ENCODE results near the gene CHKB.
"Not testable (repeated sequence)": the region's sequence is repeated elsewhere in the genome, so short reads cannot be mapped to it uniquely, and the experiment has no call there.

The CHKB gene, protein sequence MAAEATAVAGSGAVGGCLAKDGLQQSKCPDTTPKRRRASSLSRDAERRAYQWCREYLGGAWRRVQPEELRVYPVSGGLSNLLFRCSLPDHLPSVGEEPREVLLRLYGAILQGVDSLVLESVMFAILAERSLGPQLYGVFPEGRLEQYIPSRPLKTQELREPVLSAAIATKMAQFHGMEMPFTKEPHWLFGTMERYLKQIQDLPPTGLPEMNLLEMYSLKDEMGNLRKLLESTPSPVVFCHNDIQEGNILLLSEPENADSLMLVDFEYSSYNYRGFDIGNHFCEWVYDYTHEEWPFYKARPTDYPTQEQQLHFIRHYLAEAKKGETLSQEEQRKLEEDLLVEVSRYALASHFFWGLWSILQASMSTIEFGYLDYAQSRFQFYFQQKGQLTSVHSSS

DNA sequence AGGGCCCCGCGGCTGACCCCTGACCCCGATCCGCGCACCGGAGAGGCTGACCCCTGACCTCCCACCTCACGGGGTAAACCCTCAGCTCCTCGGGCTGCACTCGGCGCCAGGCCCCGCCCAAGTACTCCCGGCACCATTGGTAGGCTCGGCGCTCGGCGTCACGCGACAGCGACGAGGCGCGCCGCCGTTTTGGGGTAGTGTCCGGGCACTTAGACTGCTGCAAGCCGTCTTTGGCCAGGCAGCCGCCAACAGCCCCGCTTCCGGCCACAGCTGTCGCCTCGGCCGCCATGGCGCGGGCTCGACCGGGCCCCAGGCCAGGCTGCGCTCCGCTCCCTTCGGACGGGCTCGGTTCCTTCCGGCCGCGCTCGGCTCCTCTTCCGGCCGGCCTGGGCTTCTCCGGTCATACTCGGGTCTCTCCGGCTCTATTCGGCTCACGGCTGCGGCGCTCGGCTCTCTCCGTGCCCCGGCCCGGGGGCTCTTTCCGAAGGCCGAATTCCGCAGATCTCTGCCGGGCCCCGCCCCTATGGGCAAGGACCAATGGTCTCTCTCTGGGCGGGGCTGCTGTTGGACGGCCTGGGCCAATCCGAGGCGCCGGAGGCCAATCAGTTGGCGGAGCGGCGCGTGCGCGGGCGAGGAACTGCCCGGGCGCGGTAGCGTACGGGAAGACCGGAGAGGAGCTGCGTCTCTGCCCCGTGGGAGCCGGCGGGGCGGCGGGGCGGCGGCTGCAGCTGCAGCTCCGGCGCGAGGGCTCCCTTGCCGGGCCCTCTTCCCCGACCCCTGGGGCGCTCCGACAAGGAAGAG is at the start of gene CHKB:
TSS of gene CHKB (minus strand) at position 357 of the 801 bp plus-strand sequence. CDS start at position 289, 68 bp downstream.
- peak; percentile 99 for DNase-seq

DNA sequence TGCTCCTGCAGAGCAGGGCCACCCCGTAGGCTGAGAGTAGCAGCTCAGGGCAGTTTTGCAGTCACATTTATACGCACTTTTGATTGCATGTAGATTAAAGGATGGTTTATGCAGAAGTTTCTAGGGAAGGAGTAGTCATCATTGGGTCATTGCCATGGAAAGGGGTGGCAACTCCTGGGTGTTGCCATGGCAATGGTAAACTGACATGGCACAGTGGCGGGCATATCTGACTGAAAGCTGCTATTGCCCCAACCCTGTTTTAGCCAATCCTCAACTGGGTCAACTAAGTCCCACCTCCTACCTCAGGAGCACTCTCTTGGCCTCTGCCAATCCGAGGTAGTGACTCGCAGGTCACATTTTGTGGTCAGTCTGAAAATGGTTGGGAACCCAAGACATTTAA is 47.7 kb upstream of the CHKB start:
- DNase-seq: no peak

DNA sequence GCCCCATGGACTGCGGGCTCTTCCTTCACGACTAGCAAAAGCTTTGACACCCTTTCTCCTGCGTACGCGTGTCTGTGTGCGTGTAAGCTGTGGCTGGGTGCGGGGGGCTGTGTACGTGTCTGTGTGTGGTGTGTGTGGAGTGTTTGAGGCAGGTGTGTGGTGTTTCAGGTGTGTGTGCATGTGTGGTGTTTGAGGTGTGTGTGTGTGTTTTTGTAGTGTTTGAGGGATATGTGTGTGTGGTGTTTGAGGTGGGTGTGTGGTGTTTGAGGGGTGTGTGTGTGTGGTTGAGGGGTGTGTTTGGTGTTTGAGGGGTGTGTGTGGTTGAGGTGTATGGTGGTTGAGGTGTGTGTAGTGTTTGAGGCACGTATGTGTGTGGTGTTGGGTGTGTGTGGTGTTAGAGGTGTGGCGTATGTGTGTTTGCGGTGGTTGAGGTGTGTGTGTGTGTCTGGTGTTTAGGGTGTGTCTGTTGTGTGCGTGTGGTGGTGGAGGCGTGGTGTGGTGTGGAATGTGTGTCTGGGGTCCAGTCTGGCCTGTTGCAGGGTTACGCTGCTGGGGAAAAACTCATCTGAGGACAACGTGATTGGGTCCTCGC is 46.0 kb upstream of the CHKB start:
- DNase-seq: peak; percentile 72

DNA sequence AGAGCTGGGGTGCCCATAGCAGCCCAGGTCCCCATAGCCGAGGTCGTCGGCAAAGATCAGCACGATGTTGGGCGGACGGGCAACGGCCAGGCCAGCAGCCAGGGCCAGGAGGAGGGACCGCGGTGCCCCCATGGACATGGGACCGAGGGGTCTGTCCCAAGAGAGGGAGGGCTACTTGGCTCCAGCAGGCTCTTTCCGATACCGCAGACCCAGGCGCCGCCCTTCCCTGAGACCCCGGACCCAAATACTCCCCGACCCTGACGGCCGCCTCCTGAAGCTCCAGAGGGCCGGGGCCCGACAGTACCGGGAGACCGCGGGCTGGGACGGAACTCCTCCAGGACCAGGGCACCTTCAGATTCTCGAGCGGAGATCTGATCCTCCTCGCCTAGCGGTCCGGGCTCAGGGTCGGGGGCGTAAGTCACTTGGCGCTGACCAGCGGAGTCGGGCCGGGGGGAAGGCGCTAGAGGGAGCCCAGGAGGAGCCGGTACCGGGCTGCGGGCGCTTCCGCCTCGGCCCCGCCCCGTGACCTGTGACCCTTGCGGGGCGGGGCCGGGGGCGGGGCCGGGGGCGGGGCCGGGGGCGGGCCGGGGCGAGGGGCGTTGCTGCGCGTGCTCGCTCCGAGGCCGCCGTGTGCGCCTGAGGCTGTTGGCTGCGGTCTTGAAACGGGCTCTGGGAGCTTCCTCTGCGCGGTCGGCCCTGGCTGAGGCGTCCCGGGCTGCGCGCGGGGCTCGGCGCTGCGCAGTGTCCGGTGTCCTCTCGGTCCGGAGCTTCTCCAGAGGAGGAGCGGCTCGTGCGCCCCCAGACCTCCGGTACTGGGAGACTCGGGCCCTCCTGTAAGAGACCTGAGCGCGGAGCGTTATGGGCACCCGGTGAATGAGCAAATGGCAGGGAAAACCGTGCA is 45.2 kb upstream of the CHKB start, which contains the start of gene ARSA:
TSS of gene ARSA (minus strand) at position 511 of the 901 bp plus-strand sequence. CDS start at position 138, 373 bp downstream.
- DNase-seq: peak; percentile 83

DNA sequence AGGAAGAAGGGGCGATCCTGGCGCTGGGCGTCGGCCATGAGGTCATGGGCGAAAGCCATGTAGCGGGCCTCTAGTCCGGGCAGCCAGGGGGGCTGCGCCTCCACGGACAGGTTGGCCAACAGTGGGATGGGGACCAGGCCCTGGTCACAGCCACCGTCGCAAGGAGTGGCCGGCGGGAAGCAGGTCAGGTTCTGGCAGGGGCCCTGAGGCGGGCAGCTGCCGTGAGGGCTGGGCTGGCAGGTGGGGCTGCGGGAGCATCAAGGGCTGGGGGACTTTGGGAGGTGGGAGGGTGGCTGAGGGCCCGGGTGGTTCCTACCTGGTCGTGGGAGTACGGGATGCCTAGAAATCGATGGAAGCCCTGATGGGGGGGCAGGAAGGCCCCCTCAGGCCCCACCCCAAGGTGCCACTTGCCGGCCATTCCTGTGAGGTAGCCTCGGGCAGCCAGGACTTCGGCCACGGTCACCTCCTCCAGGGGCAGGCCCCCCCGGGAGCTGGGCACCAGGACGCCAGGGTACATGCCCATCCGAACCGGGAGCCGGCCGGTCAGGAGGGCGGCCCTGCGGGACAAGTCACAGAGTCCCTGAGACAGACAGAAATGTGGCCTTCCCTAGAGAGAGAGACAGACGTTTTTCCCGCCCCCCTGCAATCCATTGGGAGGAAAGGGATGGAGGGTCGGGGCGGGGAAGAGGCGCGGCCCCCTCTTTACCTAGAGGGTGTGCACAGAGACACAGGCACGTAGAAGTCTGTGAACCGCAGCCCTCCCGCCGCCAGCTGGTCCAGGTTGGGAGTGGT is 44.4 kb upstream of the CHKB start:
- DNase-seq: peak; percentile 19

DNA sequence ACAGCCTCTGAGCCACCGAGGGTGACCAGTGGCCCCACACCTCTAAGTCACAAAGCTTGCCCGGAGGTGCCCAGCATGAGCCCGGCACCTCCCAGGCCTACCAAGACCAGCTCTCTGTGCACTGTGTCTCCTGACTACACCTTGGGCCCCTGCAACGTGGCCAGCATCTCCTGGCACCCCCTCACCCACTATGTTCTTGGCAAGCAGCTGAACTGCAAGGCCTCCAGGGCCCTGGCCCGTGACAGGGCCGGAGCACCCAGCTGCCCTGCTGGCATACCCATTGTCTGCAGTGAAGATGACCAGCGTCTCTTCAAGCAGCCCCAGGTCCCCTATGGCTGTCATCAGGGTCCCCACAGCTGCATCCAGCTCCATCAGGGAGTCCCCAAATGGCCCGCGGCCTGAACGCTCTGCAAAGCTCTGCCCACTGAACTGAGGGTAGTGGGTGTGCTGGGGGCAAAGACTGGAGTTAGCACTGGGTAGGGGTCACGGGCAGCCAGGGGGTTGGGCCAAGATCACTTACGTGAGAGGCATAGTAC is 43.7 kb upstream of the CHKB start:
- DNase-seq: no peak

DNA sequence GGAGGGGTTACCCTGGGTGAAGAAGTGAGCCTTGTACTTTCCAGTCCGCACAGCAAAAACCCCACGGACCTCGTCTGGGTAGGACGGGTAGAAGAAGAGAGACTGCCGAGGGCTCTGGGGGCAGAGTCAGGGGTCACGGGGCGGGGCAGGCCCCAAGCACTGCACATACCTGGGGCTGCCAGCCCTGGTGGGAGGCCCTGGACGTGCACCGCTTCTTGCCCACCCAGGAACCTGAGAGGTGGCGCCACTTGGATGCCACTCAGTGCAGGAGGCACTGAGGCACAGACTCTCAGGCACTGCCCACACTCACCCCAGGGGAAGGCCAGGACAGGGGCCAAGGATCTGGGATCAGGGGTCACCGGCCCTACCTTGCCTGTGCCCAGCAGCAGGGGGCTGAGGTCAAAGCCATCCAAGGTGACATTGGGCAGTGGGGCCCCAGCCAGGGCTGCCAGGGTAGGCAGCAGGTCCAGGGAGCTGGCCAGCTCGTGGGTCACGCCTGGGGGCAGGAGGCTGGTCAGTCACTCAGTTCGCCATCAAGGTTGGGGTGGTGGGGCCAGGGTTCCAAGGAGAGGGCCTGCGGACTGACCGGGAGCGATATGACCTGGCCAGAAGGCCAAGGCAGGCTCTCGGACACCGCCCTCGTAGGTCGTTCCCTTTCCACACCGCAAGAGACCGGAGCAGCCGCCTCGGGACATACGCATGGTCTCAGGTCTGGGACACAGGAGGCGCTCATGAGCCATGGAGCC is 43.1 kb upstream of the CHKB start:
- DNase-seq: no peak

DNA sequence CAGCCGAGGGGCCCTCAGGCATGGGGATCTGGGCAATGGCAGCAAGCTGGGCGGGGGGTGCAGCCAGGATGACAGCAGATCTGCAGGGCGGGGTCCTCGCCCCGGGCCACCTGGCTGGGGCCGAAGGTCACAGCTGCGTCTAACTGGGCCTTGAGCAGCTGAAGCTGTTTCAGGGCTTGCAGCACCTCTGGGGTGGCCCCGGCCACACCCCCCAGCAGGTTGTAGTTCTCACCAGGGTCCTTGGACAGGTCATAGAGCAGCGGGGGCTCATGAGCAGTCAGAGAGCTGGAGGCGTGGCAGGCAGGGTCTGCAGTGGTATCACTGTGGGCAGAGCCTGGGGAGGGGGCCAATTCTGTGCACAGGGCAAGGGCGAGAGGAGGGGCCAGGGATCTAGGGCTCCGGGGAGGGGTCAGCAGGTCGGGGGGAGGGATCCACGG is 42.5 kb upstream of the CHKB start:
- DNase-seq: no peak

DNA sequence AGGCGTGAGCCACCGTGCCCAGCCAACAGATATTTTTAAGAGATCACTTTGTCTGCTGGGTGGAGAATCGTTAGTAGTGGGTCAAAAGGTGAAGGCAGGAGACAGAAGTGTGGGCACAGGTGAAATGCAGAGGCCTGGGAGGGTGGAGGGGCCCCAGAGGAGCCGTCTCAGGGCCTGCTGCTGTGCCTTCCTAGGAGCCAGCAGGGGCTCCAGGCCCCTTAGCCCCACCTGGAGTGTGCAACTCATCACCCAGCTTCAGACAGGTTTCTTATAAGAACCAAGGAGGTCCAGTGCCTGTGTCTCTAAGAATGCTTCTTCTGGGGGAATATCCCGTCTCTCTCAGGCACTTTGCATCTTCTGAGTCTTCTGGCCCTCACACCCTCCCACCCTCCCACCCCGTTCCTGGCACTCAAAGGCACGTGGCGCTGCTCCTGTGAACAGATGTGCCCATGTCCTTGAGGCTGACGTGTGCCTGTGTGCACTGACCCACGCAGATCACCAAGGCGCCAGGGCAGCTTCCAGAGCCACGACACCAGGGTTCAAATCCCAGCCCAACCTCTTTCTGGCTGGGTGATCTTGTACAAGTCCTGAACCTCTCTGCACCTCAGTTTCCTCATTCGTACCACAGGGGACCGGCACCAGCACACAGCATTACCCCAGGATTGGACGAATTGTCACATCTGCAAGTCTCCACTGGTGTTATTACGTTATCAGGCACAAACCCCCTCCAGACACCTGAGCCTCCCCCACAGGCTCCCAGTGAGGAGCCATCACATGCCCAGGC is 41.9 kb upstream of the CHKB start:
- no peak for DNase-seq

DNA sequence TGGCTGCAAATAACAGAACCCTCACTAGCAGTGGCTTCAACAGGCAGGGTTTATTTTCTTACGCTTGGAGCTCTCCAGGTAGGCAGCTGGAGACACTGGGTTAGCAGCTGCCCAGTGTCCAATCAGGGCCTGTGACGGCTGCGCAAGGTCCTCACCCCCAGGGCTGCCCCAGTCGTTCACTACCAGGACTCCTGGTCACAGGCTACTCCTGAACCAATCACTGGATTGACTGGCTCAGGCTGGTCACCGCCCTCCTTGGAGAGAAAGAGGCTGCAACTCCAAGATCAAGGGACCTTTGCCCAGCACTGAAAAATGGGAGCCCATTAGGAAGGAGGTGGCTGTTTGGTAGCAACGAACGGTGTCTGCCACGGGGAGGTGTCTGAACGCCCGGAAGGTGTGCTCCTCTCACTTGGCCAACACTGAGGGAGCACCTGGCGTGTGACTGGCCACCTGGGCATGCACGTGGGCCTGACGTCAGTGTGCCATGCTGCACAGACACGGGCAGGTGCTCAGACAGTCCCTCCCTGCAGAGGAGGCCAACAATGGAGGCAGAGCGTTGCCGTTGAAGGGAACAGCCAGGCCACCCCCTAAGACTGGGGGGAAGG is 40.2 kb upstream of the CHKB start:
- DNase-seq: no peak

DNA sequence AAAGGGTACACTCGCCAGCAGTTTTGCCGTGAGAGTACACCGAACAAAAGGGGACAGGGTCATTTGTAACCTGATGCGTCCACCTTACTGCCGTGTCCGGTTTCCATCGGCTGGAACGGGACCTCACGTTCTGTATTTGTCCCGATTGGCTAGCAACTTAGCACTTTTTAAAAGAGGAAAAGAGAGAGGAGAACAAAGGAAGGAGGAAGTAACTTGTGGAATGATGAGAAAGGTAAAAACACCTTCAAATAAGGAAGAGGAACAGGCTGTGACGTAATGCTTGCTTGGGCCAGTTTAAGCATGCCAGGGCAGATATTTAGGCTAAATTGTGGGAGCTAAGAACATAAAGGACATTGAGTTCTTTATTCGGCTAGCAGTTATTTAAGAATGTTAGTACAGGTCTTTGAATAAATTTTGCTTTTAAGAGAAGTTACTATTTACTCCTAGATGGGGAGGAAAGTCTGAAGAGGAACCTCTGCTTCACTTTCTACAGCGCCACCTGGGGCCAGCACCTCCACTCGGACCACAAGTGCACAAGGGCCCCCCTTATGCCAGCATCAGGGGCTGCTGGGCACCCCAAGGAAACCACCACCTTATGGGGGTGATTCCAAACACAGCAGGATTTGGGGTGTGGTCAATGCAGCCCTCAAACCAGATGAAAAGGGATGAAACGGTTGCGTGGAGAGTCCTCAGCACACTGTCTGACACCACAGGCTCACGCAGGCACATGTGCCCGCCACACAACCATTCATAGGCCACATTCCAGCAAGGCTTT is 39.5 kb upstream of the CHKB start:
- peak; percentile 46 for DNase-seq

DNA sequence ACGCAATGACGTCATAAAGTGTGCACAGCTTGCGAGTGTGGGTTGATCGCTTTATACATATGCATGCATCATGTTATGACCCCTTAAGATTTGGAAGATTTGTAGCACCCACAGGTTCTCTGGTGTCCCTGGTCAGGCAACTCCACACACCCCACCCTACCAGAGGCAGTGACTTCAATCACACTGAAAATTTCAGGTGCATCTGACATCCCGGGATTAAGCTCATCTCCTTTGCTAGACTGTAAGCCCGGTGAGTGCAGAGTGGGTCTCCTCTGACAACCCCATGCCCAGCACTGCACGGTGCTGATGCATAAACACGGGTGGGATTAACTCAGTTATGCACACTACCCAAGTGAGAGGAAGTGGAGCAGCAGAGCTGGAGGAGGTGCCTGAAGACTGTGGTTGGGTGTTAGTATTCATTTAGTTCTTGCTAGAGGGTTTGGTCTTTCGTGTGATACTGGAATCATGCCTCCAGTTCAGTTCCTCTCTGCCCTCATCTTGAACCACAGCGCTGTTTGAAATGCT is 38.8 kb upstream of the CHKB start:
- DNase-seq: peak; percentile 63

DNA sequence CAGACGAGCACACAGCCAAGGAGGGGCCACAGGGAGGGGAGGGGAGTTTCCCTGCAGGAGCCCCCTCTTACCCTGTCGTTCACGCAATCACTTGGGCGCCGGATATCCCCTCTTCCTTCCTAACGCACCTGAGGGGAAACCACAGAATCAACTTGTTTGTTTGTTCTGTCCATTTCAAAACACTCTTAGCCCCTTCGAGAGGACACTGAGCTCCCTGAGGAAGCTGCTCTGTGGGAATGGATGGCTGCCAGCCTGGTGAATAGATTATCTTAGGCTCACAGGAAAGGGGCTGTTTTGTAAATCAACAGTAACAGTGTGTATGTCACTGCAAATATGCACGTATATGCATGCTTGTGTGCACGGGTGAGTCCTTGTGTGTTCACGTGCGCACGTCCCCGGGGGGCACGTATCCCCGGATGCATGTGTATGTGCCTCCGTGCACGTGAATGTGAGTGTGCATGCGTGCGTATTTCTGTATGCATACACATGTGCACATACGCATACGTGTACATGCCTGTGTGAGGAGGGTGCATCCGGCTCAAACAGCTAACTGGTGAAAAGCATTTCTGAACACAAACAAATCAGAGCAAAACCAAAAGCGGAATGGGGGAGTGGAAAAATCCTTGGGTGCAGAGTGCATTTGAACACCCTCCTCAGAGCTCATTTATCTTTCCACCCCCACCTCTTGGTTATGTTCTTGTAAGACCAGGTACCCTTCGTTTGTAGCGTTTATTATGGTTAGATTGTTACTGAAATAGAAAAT is 38.1 kb upstream of the CHKB start:
- DNase-seq: peak; percentile 74

DNA sequence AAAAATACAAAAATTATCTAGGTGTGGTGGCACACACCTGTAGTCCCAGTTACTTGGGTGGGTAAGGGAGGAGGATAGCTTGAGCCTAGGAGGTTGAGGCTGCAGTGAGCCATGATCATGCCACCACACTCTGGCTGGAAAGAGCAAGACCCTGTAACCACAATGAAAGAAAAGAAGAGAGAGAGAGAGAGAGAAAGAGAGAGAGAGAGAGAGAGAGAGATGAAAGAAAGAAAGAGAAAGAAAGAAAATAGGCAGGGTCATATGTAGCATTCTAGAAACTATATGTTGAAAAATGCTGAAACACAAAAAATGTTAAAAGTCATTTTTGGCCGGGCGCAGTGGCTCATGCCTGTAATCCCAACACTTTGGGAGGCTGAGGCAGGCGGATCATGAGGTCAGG is 31.6 kb upstream of the CHKB start:
- not testable (repeated sequence) for DNase-seq

DNA sequence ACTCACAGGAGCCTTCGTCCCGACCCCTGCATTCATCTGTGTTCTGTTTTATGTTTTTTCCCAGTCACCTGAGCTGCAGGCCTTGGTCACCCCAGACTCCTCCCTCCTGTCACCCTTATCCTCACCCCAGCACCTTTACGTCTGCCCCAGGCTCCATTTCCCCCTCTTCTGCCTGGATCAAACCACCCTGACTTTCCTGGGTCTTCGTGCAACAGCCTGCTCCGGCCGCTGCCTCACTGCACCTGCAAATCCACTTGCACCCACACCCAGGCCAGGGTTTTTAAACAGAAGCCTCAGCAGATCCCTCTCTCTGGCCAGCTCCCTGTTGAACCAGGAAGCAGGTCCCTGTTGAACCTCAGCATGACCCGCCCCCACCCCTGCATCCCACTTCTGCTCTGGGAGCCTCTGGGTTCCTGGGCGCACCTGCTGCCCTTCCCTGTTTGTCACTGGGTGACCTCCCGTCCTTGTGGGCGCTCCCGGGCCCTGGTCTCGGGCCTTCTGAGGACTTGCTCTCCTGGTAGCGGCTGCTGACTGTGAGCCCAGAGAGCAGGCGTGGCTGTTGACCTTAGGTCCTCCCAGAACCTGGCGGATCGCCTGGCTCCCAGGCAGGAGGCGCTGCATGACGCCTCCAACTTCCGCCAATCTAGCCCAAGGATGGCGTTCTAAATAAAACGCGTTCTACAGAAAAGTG is 30.8 kb upstream of the CHKB start:
- no peak for DNase-seq

DNA sequence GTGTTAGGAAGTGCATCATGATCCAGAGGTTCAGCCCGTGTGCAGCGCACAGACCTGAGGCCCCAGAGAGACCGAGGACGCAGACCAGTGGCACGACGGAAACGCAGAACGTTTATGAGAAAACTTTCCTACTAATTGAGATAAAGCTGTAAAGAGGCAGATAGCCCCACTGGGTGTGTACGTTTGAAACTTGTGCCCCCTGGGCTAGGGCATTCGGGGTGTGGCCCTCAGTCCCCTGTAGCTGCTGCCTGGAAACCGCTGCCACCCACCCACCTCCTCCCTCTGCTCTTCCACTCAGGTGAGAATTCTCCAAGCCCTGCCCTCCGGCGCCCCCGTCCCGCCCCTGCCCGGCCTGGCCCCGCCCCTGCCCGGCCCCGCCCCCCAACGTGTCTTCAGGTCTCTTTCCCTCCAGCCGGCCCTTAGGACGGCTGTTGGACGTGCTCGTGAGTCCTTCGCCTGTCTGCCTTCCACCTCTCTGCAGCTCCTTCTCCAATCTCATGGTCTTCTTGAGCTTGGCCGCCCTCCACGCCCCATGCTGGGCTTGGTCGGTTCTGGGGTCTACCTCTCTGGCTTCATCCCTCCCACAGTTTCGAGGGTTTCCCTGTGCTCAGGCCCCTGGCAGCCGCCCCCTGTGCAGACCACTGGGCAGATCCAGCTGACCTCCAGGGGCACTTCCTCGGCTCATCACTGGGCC is 30.0 kb upstream of the CHKB start:
- peak; percentile 13 for DNase-seq
